GM23248 (cell line): Measurements from ENCODE around the gene EGFL7.

Experiments
- EZH2 ChIP-seq: fragments of 200-600 bp; sonication (generic); IDR thresholded peaks from 2 replicates; pipeline ENCODE4 v1.6.1; 2018; ENCODE audit warnings: antibody characterized with exemption, mild to moderate bottlenecking; ENCODE audit not compliant: insufficient read depth, poor library complexity, severe bottlenecking
- EZH2phosphoT487 ChIP-seq: fragments of 200-600 bp; sonication (generic); IDR thresholded peaks from 2 replicates; pipeline ENCODE4 v1.6.1; 2018; ENCODE audit warnings: antibody characterized with exemption, moderate library complexity, mild to moderate bottlenecking, low read depth; ENCODE audit not compliant: insufficient read depth

GRCh38 chr9:136658849-136659535 is 3.7 kb upstream of the EGFL7 start:
- TF ChIP-seq EZH2 (no peak), EZH2phosphoT487 (no peak)
